Mesothelial cell of epicardium (in vitro differentiated cells): Measurements from ENCODE around the gene TRIB2. TPM values are rescaled to one million over a fixed set of nuclear protein-coding genes. Genes with fewer than 3 reads are reported as not detected.

ENCODE experiments used
- DNase-seq, 2 experiments: peaks; one replicate each; pipeline ENCODE4 v3.0.0; 2021; ENCODE audit warnings: low spot score in 2 of 2; ENCODE audit not compliant: unreplicated experiment in 2 of 2
- H3K27ac Mint-ChIP-seq: 2 replicates; pipeline ENCODE4 v1.8.0; 2021; ENCODE audit warnings: mixed read lengths
- H3K27me3 Mint-ChIP-seq: 2 replicates; pipeline ENCODE4 v1.8.0; 2021; ENCODE audit warnings: low read depth, mixed read lengths
- H3K36me3 Mint-ChIP-seq: 2 replicates; pipeline ENCODE4 v1.8.0; 2021; ENCODE audit warnings: mixed read lengths
- H3K4me1 Mint-ChIP-seq: 2 replicates; pipeline ENCODE4 v1.8.0; 2021; ENCODE audit warnings: mixed read lengths
- H3K4me3 Mint-ChIP-seq: 2 replicates; pipeline ENCODE4 v1.8.0; 2021; ENCODE audit warnings: mild to moderate bottlenecking, moderate library complexity, mixed read lengths
- H3K9me3 Mint-ChIP-seq: 2 replicates; pipeline ENCODE4 v1.8.0; 2021; ENCODE audit warnings: mixed read lengths
- CTCF ChIP-seq: fragments of 200-600 bp; sonication (generic); IDR thresholded peaks from one replicate; pipeline ENCODE4 v1.5.0; 2021; ENCODE audit warnings: antibody characterized with exemption; ENCODE audit not compliant: unreplicated experiment
- total RNA-seq: library from RNA; stranded (reverse); gene quantifications from 3 replicates; pipeline ENCODE4 v1.2.1, GENCODE V29; 2021

The TRIB2 gene
- total RNA-seq, 1 donor from 2014 or later, result 25.4 TPM

- Mint-ChIP-seq H3K4me3 (no peak overlapping the region), H3K4me1 (peaks cover 4% of the 10 kb centered on the region), H3K27ac (no peak overlapping the region), H3K27me3 (no peaks in the 10 kb centered on the region), H3K36me3 (no peaks in the 10 kb centered on the region), H3K9me3 (no peaks in the 10 kb centered on the region)
- no peak for TF ChIP-seq CTCF
- no peak for DNase-seq
These were observed 42.5 kb downstream of the TRIB2 start for GRCh38 chr2:12759248-12759647.

- no peak for DNase-seq
- no peak overlapping the region for H3K27ac Mint-ChIP-seq
- H3K27me3 Mint-ChIP-seq, result peaks cover 3% of the 10 kb centered on the region
- H3K36me3 Mint-ChIP-seq, result no peaks in the 10 kb centered on the region
- peaks cover 6% of the 10 kb centered on the region for H3K9me3 Mint-ChIP-seq
- no peak for TF ChIP-seq CTCF
- no peak overlapping the region for H3K4me3 Mint-ChIP-seq
- H3K4me1 Mint-ChIP-seq, result no peaks in the 10 kb centered on the region
These were observed 44.4 kb downstream of the TRIB2 start for GRCh38 chr2:12761104-12761503.

GRCh38 chr2:12762337-12762736, 45.6 kb downstream of the TRIB2 start:
- H3K4me1 Mint-ChIP-seq, result no peaks in the 10 kb centered on the region
- no peaks in the 10 kb centered on the region for H3K36me3 Mint-ChIP-seq

GRCh38 chr2:12762976-12763375, 46.2 kb downstream of the TRIB2 start:
- Mint-ChIP-seq H3K36me3 (no peaks in the 10 kb centered on the region), H3K4me1 (no peaks in the 10 kb centered on the region), H3K27ac (no peak overlapping the region), H3K9me3 (peaks cover 6% of the 10 kb centered on the region), H3K27me3 (peaks cover 13% of the 10 kb centered on the region), H3K4me3 (no peak overlapping the region)
- no peak for DNase-seq
- TF ChIP-seq CTCF, result no peak

More at GRCh38 chr2:12762337-12762736, 45.6 kb downstream of the TRIB2 start:
- no peak for DNase-seq
- no peak for TF ChIP-seq CTCF
- Mint-ChIP-seq H3K27ac (no peak overlapping the region), H3K27me3 (peaks cover 7% of the 10 kb centered on the region), H3K4me3 (no peak overlapping the region), H3K9me3 (peaks cover 6% of the 10 kb centered on the region)

- Mint-ChIP-seq H3K27me3 (peaks cover 18% of the 10 kb centered on the region), H3K4me1 (no peaks in the 10 kb centered on the region), H3K4me3 (no peak overlapping the region), H3K36me3 (no peaks in the 10 kb centered on the region), H3K9me3 (peaks cover 6% of the 10 kb centered on the region), H3K27ac (no peak overlapping the region)
- no peak for DNase-seq
- TF ChIP-seq CTCF, result no peak
These were observed 46.8 kb downstream of the TRIB2 start for GRCh38 chr2:12763486-12763885.

GRCh38 chr2:12764075-12764730, 47.5 kb downstream of the TRIB2 start:
- H3K4me1 Mint-ChIP-seq, result no peaks in the 10 kb centered on the region
- H3K9me3 Mint-ChIP-seq, result peaks cover 6% of the 10 kb centered on the region
- no peaks in the 10 kb centered on the region for H3K36me3 Mint-ChIP-seq
- no peak for DNase-seq
- H3K27me3 Mint-ChIP-seq, result peaks cover 26% of the 10 kb centered on the region
- no peak for TF ChIP-seq CTCF
- no peak overlapping the region for H3K4me3 Mint-ChIP-seq
- H3K27ac Mint-ChIP-seq, result no peak overlapping the region
